Gastrocnemius medialis (tissue), 4 donors: ENCODE results near the gene BMI1. TPM values are rescaled to one million over a fixed set of nuclear protein-coding genes. Genes with fewer than 3 reads are reported as not detected.

ENCODE experiments used
- ATAC-seq, 2 donors: fragments of 150-250 bp; one replicate each; pipeline ENCODE4 v1.9.1; 2016
- DNase-seq, 2 donors: peaks; one replicate each; pipeline ENCODE4 v3.0.0-alpha.2; 2019
- H3K27ac ChIP-seq, 4 donors: fragments of 200-600 bp; sonication (generic); 1 replicate in 1 of 4; 2 replicates in 3 of 4; pipeline ENCODE4 v1.5.1; 2016 to 2018; ENCODE audit warnings: mild to moderate bottlenecking in 2 of 4, moderate library complexity in 1 of 4
- H3K27me3 ChIP-seq, 3 donors: fragments of 200-600 bp; sonication (generic) in 2 of 3; 1 replicate in 1 of 3; 2 replicates in 2 of 3; pipeline versions ENCODE4 v1.5.1 to v1.6.0; 2016 to 2019; ENCODE audit warnings: mild to moderate bottlenecking in 1 of 3, moderate library complexity in 1 of 3
- H3K36me3 ChIP-seq, 2 donors: fragments of 200-600 bp; sonication (generic) in 1 of 2; one replicate each; pipeline ENCODE4 v1.5.1; 2017 to 2018
- H3K4me1 ChIP-seq, 2 donors: fragments of 200-600 bp; sonication (generic) in 1 of 2; one replicate each; pipeline ENCODE4 v1.5.1; 2016 to 2017; ENCODE audit warnings: mild to moderate bottlenecking in 2 of 2
- H3K4me3 ChIP-seq, 4 donors: fragments of 200-600 bp; sonication (generic) in 3 of 4; 1 replicate in 1 of 4; 2 replicates in 3 of 4; pipeline ENCODE4 v1.5.1; 2016 to 2019; ENCODE audit warnings: mild to moderate bottlenecking in 2 of 4
- H3K9me3 ChIP-seq, 3 donors: fragments of 200-600 bp; sonication (generic) in 2 of 3; 1 replicate in 1 of 3; 2 replicates in 2 of 3; pipeline ENCODE4 v1.5.1; 2016 to 2019
- POLR2A ChIP-seq, 2 donors: fragments of 450-650 bp; IDR thresholded peaks; one replicate each; pipeline ENCODE4 v1.6.1; 2017; ENCODE audit warnings: antibody characterized with exemption in 2 of 2, mild to moderate bottlenecking in 2 of 2, moderate library complexity in 2 of 2
- in situ Hi-C, 4 donors: fragments of 200-750 bp; cut with MboI; loops; one replicate each; pipeline versions ENCODE4 v1.15.0 to v1.8.0; 2017; ENCODE audit warnings: low sequenced_read_pairs in 4 of 4
- intact Hi-C: fragments of 100-400 bp; cut with DNase I; formaldehyde crosslinking; loops from one replicate; pipeline ENCODE4 v1.15.1; 2023; ENCODE audit warnings: low total_unique reads
- total RNA-seq, 4 donors: library from RNA; depleted of rRNA; stranded (reverse); fragments of >200 nt; gene quantifications; one replicate each; pipeline versions ENCODE4 v1.1.0 to v1.2.3, GENCODE V29; 2016
- TF ChIP-seq, protein P1 (sequence below), 5 experiments: fragments of 450-650 bp in 3 of 5; fragments of 200-600 bp in 2 of 5; sonication (generic) in 2 of 5; IDR thresholded peaks in 4 of 5; conservative IDR thresholded peaks in 1 of 5; 1 replicate in 4 of 5; 2 replicates in 1 of 5; pipeline ENCODE4 v1.5.1; 2016 to 2019; ENCODE audit warnings: antibody characterized with exemption in 5 of 5, mild to moderate bottlenecking in 3 of 5, moderate library complexity in 3 of 5

BMI1 gene
- total RNA-seq = 10 to 100 TPM; 22.4 to 68.4 (median 57.6) TPM

GRCh38 chr10:22320591-22321155, at the start of gene BMI1:
BMI1 (plus strand) TSS chr10:22321099; CDS start chr10:22326450, 5,351 bp downstream.
- Histone ChIP-seq H3K4me1 (peaks cover 44 to 55% of the 10 kb centered on the region in 2 donors), H3K9me3 (no peaks in the 10 kb centered on the region), H3K36me3 (no peaks in the 10 kb centered on the region), H3K4me3 (peak within 1 kb of the TSS; percentile 75 to 98 (median 88)), H3K27ac (peak within 1 kb of the TSS; percentile 93 to 99 (median 95)), H3K27me3 (peaks cover 10 to 25% (median 16%) of the 10 kb centered on the region in 3 donors)
- TF ChIP-seq POLR2A (IDR thresholded peaks at IDR 0.05) = peak in 1 of 2 donors; percentile 43
- TF ChIP-seq, protein P1, sequence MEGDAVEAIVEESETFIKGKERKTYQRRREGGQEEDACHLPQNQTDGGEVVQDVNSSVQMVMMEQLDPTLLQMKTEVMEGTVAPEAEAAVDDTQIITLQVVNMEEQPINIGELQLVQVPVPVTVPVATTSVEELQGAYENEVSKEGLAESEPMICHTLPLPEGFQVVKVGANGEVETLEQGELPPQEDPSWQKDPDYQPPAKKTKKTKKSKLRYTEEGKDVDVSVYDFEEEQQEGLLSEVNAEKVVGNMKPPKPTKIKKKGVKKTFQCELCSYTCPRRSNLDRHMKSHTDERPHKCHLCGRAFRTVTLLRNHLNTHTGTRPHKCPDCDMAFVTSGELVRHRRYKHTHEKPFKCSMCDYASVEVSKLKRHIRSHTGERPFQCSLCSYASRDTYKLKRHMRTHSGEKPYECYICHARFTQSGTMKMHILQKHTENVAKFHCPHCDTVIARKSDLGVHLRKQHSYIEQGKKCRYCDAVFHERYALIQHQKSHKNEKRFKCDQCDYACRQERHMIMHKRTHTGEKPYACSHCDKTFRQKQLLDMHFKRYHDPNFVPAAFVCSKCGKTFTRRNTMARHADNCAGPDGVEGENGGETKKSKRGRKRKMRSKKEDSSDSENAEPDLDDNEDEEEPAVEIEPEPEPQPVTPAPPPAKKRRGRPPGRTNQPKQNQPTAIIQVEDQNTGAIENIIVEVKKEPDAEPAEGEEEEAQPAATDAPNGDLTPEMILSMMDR (IDR thresholded peaks at IDR 0.05 in 4 of 5, conservative IDR thresholded peaks at IDR 0.05 in 1 of 5) = peak in 1 of 5 experiments; percentile 16
- DNase-seq (peak; percentile 85 to 90), ATAC-seq (peak; percentile 67 to 68)
- in situ Hi-C loops (loop anchor here in 3 of 4 donors (10.0 to 25.0 kb wide), 3 partner anchors 796 to 1117 kb away; partner anchors contain the start of genes OTUD1 (in 1 of the 3) and SKIDA1 (in 1 of the 3)), intact Hi-C loops (loop anchor here (5.0 to 10.0 kb wide), 5 partner anchors 117 to 1114 kb away; partner anchors contain the start of genes OTUD1 and PIP4K2A)

GRCh38 chr10:22271786-22272185, 49.1 kb upstream of the BMI1 start:
- H3K27me3 ChIP-seq = no peaks in the 10 kb centered on the region
- no peak overlapping the region for H3K27ac ChIP-seq
- H3K4me1 ChIP-seq = no peaks in the 10 kb centered on the region
- in situ Hi-C loops = no loop called here
- no peaks in the 10 kb centered on the region for H3K36me3 ChIP-seq
- intact Hi-C loops = no loop called here
- ATAC-seq (no peak), DNase-seq (no peak)
- no peak overlapping the region for H3K4me3 ChIP-seq
- no peaks in the 10 kb centered on the region for H3K9me3 ChIP-seq
- TF ChIP-seq, protein P1 (IDR thresholded peaks at IDR 0.05 in 4 of 5, conservative IDR thresholded peaks at IDR 0.05 in 1 of 5) = no peak
- TF ChIP-seq POLR2A (IDR thresholded peaks at IDR 0.05) = no peak

DNA sequence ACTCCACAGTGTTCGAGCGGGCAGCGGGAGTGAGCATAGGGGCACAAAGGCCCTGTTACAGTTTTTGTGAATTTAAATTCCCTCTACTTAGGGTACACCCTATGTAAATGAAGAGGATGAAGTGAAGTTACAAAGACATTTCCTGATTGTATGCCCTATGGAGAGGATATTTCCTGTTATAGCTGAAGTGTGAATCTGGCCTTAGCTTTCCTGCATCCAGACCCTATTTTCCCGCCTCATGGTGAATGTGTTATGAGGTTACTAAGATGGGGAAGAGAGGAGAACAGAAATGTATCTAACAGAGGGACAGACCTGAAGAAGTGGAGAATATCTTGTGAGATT, 42.5 kb upstream of the BMI1 start:
- DNase-seq (no peak), ATAC-seq (no peak)
- peaks cover 0 to 7% (median 0%) of the 10 kb centered on the region in 3 donors for H3K27me3 ChIP-seq
- no peak overlapping the region for H3K27ac ChIP-seq
- TF ChIP-seq, protein P1 (IDR thresholded peaks at IDR 0.05 in 4 of 5, conservative IDR thresholded peaks at IDR 0.05 in 1 of 5) = no peak
- TF ChIP-seq POLR2A (IDR thresholded peaks at IDR 0.05) = no peak
- H3K36me3 ChIP-seq = no peaks in the 10 kb centered on the region
- intact Hi-C loops (no loop called here), in situ Hi-C loops (no loop called here)
- H3K4me3 ChIP-seq = no peak overlapping the region
- no peaks in the 10 kb centered on the region for H3K4me1 ChIP-seq
- no peaks in the 10 kb centered on the region for H3K9me3 ChIP-seq

DNA sequence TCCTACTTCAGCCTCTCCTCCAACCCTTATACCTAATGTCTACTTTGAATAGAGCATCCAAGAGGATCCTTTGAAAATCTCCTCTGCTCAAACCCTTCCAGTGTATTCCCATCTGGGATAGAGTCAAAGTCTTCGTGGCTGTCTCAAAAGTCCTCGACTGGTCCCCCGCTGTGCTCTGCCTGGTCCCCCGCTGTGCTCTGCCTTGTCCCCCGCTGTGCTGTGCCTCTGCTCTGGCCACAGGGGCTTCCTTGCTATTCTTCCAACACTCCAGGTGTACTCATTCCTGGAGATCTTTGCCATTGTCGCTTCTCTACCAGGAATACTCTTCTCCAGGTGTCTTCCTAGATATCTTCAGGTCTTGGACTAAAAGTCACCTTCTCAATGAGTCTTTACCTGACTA, 40.8 kb upstream of the BMI1 start:
- H3K4me3 ChIP-seq = no peak overlapping the region
- H3K36me3 ChIP-seq = no peaks in the 10 kb centered on the region
- ATAC-seq = no peak
- no peaks in the 10 kb centered on the region for H3K9me3 ChIP-seq
- H3K27me3 ChIP-seq = peaks cover 0 to 7% (median 0%) of the 10 kb centered on the region in 3 donors
- no peak for DNase-seq
- in situ Hi-C loops (no loop called here), intact Hi-C loops (no loop called here)
- no peak for TF ChIP-seq POLR2A (IDR thresholded peaks at IDR 0.05)
- H3K4me1 ChIP-seq = no peaks in the 10 kb centered on the region
- no peak overlapping the region for H3K27ac ChIP-seq

DNA sequence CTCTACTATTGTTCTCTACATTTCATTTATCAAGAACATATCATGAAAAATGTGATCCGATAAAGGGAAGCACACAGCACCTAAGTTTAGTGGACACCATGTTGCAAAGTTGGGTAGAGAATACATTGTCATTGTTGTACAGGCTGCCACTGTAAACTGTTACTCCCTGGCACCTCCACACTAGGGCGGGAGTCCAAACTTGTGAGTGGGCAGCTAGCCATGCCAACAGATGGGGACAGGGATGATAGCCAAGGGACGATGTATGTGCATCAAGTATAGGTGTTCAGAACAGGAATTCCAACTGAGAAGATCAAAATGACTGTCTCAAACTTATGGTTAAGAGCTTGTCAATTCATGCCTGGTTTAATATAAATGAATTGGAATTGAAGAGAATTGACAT, 35.8 kb upstream of the BMI1 start:
- Histone ChIP-seq H3K4me3 (no peak overlapping the region), H3K4me1 (no peaks in the 10 kb centered on the region), H3K9me3 (no peaks in the 10 kb centered on the region), H3K36me3 (no peaks in the 10 kb centered on the region), H3K27ac (no peak overlapping the region), H3K27me3 (peaks cover 0 to 7% (median 0%) of the 10 kb centered on the region in 3 donors)
- ATAC-seq = no peak
- in situ Hi-C loops (no loop called here), intact Hi-C loops (no loop called here)
- DNase-seq = no peak
- TF ChIP-seq, protein P1 (IDR thresholded peaks at IDR 0.05 in 4 of 5, conservative IDR thresholded peaks at IDR 0.05 in 1 of 5) = no peak
- no peak for TF ChIP-seq POLR2A (IDR thresholded peaks at IDR 0.05)
